ENCODE data around the gene ZNF552.

GRCh38 chr19:57829316-57829715 is 14.6 kb upstream of the ZNF552 start:
- TF ChIP-seq CTCF (IDR thresholded peaks at IDR 0.05), result no peak
- no peak for TF ChIP-seq POLR2A (IDR thresholded peaks at IDR 0.05)
